Activated CD4-positive, alpha-beta T cell treated with anti-CD3 and anti-CD28 coated beads for 4 hours (primary cell): ENCODE results near the gene RPH3AL.

Experiments used
- DNase-seq, 2 donors: peaks; one replicate each; pipeline ENCODE4 v3.0.0-alpha.2; 2020

The RPH3AL gene

DNA sequence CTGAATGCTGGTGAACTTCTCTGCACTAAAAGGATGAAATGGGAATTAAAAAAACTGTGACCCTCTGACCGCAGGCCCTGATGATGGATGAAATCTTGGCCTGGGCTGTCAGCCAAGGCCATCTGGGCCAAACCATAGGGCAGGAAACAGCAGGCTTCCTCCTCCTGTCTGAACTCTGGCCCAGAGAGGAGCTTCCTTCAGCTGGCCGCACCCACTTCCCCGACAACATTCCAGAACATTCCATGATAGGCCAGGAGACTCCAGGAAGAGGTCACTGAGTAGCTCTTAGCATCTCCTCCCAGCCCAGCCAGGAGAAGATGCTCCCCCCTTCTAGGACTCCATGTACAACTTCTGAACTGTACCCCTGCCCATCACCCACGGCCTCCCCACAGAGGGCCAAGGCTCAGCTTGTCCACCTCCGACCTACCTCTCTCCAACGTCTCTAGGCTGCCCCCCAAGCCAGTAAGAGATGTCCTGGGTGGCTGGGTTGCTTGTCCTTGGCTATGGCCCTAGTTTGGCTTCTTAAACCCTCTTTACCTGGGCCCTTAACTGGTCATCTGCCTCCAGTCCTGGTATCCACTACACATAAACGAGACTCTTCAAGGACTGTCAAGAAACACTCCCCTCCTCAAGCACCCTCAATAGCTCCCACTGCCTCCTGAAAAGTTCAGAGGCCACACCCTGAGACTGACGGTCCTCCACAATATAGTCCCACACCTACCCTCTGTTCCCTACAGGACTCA is 1.7 kb downstream of the RPH3AL start:
- DNase-seq: no peak

DNA sequence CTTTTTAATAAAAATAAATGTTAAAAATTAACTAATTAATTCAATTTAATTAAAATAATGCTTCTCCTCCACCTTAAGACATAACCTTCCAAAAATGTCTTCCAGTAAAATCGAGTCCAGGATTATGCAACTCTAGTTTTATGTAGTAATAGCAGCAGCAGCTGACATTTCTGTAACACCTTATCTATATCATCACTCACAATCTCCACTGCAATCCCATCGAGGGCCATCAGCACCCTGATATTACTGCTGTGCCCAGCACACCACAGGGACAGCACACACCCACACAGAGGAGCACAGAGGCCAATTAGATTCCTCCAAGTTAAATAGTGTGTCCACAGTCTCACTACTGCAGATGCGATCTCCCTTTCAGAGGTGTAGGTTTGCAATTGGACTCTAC is 2.9 kb downstream of the RPH3AL start:
- no peak for DNase-seq

GRCh38 chr17:348692-349425 is 3.7 kb downstream of the RPH3AL start:
- no peak for DNase-seq

DNA sequence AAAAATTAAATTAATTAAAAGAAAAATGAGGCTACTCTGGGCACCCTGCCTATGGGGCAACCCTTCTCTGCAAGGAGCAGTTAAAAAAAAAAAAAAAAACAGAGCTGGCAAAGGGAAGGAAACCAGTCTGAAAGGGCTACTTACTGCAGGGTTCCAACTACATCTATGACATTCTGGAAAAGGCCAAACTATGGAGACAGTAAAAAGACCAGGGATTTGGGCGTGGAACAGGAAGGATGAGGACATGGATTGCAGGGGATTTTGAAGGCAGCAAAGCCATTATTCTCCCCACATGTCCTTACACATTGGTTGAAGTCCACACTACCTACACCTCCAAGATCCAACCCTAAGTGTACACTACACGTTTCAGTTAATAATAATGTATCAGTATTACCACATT is 4.6 kb downstream of the RPH3AL start:
- DNase-seq: no peak

DNA sequence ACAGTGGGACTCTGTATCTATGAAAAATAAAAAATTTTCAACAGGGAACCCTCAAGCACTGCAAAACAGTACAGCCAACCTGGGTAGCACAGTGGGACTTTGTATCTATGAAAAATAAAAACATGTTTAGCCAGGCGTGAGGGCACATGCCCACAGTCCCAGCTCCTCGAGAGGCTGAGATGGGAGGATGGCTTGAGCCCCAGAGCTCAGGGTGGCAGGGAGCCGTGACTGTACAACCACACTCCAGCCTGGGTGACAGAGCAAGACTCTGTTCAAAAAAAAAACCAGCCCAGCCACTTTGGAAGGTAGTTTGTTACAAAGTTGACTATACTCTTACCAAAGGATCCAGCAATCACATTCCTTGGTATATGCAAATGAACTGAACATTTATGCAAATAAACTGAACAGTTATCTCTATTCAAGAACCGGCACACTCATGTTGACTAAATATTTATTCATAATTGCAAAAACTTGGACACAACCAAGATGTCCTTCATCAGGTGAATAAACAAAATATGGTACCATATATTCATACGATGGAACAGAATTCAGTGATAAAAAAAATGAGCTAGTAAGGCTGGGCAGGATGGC is 5.2 kb downstream of the RPH3AL start:
- no peak for DNase-seq

- no peak for DNase-seq
Observed at GRCh38 chr17:345992-346785, 6.4 kb downstream of the RPH3AL start.

GRCh38 chr17:345261-345660 is 7.3 kb downstream of the RPH3AL start:
- DNase-seq: no peak

GRCh38 chr17:343875-344752 is 8.5 kb downstream of the RPH3AL start:
- DNase-seq: no peak

GRCh38 chr17:343211-343610 is 9.4 kb downstream of the RPH3AL start:
- no peak for DNase-seq

DNA sequence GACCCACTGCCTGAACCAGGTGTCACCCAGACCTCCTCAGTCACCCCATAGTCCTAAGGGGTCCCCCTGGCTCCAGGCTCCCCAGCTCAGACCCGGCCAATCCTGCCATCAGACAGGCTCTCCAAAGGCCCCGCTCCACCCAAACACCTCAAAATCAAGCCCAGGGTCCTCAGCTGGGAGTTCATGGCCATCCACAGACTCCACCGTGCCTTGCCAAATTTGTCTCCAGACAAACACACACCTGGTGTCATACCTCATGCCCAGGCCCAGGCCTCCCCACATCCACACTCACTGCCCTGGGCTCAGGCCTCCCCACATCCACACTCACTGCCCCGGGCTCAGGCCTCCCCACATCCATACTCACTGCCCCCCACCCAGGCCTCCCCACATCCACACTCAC is 12.5 kb downstream of the RPH3AL start:
- no peak for DNase-seq

GRCh38 chr17:339193-340061 is 13.2 kb downstream of the RPH3AL start:
- no peak for DNase-seq

DNA sequence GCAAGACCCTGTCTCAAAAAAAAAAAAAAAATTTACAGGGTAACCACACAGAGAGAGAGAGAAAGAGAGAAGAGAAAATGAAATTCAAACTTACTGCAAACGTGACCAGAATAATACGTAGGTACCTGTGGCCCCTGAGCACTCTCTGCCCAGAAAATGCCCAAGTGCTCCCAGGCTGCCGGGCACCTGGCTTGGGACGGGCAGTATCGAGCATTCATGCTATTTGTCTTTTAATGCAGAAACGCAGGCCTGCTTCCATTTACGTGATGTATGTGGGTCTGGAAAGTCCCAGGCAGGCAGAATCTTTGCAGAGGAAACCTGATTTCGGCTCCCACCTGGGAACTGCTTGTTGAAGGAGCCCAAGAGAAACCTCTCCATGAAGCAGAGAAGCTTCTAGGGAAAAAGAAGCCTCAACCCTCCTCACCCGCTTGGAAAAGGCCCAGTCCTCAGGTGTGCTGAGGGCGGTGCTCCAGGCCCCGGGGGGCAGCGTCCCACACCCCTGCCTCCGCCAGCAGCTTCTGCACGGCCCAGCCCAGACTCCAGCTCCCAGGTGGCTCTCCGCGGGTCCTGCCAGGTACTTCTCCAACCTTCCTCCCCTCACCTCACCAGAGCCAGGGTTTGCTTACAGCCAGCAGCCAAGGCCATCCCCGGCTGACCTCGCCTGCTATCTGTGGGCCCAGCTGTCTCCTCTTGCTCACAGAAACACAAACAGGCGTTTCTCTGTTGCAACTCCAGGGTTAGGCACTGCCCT is 14.0 kb downstream of the RPH3AL start:
- DNase-seq: no peak

GRCh38 chr17:337866-338265 is 14.7 kb downstream of the RPH3AL start:
- DNase-seq: no peak

GRCh38 chr17:337453-337852 is 15.2 kb downstream of the RPH3AL start:
- DNase-seq: no peak

DNA sequence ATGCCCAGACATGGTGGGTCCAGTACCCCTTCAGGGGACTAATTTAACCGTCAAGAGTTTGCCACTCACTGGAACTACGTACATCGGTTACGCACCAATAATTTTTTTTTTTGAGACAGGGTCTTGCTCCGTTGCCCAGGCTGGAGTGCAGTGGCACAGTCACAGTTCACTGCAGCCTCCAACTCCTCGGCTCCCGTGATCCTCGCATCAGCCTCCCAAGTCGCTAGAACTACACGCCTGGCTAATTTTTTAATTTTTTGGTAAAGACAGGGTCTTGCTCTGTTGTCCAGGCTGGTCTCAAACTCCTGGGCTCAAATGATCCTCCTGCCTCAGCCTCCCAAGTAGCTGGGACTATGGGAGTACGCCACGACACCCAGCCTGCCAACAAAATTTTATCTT is 15.6 kb downstream of the RPH3AL start:
- DNase-seq: no peak

DNA sequence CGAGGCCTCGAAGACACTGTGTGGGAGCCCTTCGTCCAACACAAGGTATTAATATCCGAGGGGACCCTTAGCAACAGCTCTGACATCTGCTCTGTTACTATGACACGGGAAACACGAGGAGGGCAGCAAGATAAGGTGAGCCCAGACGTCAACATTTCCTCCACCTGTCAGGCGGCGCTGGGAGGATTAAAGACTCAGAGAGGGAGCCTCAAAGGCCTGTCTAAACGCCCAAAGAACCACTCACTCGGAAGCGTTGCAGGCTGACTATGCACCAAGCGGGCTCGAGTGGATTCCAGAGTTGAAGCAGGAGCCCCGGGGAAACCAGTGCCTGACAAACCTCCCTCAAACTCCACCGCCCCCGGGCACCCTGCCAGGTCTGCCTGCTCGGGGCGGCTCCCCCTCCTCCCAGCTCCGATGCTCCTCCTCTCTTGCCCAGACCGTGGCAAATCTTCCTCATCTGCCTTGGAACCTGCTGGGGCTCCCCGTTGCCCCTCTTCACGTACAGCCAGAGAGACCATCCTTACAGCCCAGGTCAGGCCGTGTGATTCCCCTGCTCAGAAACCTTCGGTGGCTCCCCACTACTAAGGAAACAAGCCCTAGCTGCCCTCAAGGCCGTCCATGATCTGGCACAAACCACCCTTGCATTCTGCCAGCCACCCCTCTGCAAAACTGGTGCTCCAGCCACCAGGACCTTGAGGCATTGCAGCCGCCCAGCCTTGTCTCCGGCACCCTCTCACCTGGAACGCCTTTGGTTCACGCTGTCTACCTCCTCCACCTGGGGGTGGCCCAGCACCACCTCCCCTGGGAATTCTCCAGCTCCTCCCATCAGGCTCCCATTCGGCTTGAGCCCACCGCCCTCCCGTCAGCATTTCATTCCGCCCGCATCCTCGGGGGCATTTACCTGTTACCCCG is 16.2 kb downstream of the RPH3AL start:
- DNase-seq: peak; percentile 7 to 49

- DNase-seq: no peak
Observed at GRCh38 chr17:335691-336090, 16.9 kb downstream of the RPH3AL start.

- DNase-seq: no peak
Observed at GRCh38 chr17:334974-335481, 17.6 kb downstream of the RPH3AL start.
